Stimulated activated CD4-positive, alpha-beta T cell treated with anti-CD3 and anti-CD28 coated beads, Interleukin-1b, Interleukin-23, amount 100 ng/mL, for 1 hour (primary cell): ENCODE data around the gene SPRED2.
"Not testable (repeated sequence)": the region's sequence is repeated elsewhere in the genome, so short reads cannot be mapped to it uniquely, and the experiment has no call there.

ENCODE experiments used
- DNase-seq, 2 donors: peaks; one replicate each; pipeline ENCODE4 v3.0.0-alpha.2; 2020; ENCODE audit warnings: low read depth in 2 of 2

SPRED2 gene

DNA sequence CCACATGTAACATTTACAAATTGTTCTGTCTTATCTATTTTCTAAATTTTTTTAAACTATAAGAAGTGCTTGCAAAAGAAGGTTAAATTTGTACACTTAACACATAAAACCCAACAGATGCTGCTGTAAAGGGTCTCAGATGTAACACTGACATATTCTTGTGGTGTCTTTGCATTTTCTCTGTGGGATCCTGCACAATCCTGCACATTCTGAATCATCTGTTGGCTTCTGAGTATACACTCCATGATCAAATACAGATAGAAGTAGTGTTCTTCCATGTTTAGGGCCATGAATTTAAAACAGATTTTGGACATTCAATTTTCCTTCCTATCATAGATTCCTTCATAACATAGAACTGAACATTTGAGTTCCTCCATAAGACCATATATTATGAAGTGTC lies 89.0 kb downstream of the SPRED2 start:
- no peak for DNase-seq

DNA sequence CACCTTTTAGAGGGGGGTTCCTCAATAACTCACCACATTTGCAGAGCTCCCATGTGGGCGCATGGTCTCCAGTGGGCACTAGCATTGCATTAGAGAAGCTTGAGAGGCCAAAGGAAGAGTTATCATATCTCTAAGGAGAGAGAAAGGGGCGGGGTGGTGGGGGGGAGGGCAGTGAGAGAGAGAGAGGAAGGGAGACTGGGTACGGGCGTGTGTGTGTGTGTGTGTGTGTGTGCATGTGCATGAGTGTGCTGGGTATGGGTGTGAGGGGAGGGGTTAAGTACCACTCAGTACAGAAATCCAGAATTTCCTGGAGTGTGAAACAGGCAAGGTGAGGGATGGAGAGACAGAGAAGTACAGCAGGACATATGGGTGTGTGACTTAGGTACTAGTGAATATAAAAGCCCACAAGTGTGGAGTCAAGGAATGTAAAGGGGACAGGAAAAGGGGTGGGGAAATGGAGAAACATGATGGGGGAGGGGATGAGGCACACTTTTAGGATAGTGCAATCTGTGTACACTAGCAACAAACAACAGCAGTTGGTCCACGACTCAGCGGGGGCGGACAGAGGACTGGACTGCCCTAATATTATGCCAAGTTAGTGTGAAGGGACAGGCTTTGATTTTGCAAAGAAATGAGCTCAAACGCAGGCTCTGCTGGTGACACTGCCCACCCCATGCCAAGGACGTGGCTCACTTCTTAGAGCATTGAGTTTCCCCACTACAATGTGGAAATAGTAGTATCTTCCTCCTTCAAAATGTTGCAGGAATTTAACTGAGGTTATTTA lies 91.3 kb downstream of the SPRED2 start:
- DNase-seq = no peak

DNA sequence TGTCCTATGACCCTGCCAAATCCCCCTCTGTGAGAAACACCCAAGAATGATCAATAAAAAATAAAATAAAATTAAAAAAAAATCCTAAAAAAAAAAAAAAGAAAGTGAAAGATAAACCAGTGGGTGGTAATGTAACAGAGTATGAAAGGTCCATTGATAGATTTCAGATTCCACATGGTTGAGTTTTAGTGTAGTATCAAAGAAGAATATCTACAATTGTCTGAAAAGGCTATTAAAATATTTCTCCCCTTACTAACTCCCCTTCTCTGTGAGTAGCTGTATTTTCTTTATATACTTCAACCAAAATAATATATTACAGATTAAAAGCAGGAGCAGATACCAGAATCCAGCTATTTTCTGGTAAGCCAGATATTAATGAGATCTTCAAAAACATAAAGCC lies 92.8 kb downstream of the SPRED2 start:
- no peak for DNase-seq

DNA sequence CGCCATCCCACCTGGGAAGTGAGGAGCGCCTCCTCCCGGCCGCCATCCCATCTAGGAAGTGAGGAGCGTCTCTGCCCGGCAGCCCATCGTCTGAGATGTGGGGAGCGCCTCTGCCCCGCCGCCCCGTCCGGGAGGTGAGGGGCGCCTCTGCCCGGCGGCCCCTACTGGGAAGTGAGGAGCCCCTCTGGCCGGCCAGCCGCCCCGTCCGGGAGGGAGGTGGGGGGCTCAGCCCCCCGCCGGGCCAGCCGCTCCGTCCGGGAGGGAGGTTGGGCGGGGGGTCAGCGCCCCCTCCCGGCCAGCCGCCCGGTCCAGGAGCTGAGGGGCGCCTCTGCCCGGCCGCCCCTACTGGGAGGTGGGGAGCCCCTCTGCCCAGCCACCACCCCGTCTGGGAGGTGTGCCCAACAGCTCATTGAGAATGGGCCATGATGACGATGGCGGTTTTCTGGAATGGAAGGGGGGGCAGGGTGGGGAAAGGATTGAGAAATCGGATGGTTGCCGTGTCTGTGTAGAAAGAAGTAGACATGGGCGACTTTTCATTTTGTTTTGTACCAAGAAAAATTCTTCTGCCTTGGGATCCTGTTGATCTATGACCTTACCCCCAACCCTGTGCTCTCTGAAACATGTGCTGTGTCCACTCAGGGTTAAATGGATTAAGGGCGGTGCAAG lies 93.4 kb downstream of the SPRED2 start:
- DNase-seq = not testable (repeated sequence)

DNA sequence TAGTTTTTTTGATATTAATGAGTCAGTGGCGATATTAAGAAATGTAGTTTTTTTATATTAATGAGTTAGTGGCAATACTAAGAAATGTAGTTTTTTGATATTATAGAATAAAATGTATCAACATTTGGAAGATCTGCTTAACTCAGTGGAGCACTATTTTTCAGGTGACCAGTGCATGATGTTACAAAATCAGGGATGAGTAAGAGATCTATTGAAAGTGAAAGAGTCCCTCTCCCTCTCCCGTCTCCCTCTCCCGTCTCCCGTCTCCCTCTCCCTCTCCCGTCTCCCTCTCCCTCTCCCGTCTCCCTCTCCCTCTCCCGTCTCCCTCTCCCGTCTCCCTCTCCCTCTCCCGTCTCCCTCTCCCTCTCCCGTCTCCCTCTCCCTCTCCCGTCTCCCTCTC lies 94.5 kb downstream of the SPRED2 start:
- not testable (repeated sequence) for DNase-seq

DNA sequence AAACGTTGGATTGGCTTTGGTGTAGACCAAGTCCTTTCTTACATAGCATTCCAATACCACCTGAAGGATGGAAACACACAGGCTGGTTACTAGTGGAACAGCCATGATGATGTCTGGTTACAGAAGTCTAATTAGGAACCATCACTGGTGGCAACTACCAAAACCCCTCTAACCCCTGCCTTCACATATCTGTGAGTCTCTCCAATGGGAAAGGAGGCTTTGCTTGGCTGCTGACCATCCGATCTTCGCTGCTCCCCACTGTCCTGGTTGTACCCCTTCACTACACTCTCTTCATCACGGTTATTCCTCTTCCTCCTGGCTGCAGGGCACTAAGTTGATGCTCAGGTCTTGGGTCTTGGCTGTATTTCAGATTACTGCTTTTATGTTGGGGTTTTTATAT lies 97.7 kb downstream of the SPRED2 start:
- no peak for DNase-seq

DNA sequence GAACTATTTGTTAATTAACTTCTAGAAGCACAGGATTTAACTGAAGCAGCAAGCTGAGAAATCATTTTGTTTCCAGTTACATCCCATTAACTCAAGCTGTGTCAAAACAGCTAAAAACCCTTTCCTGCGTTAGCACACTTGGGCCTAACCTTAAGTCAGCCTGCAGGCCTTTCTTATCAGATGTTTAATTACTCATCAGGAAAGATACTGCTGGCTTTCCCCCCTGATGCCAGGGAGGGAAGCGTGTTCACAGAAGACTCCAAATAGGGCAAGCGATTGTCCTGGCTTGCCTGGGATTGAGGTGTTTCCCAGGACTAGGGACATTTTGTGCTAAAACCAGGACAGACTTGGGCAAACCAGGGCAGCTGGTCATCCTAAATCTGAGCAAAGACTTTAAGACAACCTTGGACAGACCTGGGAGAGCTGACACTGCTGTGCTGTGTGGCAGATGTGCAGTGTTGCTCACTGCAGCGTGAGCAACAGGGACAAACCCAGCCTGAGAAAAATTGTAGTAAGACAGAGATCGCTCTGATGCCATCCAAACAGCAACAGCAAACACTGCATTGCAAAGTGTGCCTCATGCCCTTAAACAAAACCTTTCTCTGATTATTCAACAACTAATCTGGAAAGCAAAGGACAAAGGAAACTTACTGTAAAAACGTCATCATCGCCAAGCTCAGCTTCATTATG lies 100.9 kb downstream of the SPRED2 start:
- DNase-seq = no peak

DNA sequence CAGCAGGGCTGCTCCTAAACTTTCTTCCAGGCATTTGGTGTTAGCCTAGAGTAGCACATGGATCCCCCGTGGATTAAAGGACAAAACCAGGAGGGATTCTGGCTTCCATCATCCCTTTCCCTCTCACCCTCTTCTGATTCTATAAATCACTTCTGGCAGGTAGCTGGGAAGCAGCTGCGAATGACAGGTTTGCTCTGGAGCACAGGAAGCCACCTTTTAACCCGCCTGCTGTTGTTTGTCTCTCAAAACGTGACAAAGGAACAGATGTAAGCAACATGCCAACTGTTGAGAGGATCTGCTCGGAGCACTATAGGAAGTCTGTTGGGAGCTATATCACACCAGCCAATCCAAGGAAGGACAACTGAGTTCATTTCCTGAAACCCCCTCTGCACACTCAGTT lies 102.9 kb downstream of the SPRED2 start:
- no peak for DNase-seq

DNA sequence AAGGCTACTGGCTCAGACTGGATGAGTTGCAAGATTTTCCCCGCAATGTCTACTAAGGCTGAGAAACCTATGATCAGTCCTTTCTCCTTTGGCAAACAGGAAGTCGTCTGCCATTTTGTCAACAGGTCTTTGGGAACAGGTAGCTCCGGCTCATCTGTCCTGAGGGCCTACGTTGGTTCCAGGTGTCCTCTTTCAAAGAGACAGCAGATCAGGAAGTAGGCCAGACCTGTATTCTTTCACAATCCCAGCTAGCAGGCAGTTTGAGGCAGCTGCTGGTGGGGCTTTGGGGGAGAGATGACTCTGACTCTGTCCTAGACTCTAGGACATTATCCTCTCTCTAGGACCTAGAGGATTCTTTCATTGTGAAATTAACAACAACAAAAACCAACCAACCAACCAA lies 106.1 kb downstream of the SPRED2 start:
- DNase-seq = no peak

DNA sequence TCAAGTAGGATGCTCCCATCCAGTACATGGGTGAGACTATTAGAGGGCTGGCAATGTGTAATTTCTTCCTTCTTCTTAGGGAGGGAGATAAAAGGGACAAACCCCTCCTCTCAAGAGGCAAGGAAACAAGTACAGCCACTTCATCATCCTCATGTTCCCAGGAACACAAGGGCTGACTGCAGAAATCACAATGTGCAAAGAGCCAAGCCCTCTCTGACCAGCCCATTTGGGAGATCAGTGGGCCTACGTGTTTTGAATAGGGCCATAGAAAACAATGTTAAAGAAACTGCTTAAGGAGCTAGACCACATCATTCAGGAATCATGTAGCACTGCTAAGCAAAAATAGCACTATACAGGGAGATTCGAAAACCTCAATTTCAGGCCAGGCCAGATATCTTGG lies 107.3 kb downstream of the SPRED2 start:
- DNase-seq = no peak

DNA sequence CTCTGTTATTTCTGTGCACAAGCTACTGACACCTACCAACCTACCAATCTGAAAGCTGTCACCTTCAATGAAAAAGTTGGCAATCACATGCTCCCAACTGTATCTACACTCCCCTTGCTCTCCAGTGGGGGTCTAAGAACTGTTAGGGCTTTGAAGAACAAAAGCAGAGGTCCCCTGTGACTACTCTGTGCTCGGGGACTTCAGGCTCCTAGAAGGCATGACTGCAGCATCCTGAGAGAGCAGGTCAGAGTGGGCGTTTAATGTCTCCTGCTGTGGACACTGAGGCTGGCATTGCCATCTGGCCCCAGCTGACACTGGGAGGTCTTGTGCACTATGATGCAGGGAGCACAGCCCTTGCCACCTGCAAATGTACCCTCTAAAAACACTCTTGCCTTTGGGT lies 111.5 kb downstream of the SPRED2 start:
- no peak for DNase-seq

DNA sequence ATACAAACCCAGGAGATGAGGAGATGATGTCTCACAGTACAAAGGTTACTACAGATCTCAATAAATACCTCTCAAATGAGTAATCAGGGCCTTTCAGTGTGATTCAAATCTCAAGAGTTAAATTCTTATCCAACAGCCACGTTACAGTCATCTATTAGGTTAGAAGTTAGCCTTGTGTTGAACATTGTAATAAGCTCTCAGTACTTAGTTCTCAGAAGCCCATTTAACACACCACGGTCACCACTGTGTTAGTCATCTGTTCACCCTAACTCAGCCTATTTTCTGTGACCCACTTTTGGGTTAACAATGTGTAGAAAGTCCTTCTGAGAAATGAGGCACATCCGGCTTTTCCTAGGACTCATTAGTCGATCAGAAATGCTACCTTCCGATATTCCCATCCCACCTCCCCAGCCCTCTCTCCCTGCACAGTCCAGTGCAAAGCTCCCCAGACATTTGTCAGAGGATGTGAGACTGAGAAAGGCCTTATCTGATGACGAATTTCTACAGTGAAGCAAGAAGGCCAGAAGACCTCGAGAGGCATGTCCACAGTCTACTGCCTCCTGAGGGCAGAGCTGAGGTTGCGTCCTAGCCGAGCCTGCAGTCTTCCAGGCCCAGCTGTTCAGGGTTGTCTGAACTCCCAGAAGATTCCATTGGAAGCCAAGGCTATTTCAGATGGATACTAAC lies 112.2 kb downstream of the SPRED2 start:
- DNase-seq = no peak

DNA sequence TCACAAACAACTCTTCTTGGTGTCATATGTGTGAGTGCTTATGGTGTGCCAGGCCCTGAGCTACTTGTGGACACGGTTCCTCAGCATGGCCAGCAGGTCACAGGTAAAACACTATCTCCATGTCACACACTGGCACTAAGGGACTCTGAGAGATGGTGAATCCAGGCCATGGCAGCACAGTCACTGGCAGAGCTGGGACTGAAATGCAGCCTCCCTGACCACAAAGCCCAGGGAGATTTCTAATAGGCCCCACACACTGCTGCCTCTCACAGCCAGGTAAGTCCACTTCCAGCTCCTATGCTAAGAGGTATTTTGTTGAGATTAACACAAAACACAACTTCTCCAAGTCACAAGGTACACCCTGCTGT lies 112.7 kb downstream of the SPRED2 start:
- DNase-seq = no peak

DNA sequence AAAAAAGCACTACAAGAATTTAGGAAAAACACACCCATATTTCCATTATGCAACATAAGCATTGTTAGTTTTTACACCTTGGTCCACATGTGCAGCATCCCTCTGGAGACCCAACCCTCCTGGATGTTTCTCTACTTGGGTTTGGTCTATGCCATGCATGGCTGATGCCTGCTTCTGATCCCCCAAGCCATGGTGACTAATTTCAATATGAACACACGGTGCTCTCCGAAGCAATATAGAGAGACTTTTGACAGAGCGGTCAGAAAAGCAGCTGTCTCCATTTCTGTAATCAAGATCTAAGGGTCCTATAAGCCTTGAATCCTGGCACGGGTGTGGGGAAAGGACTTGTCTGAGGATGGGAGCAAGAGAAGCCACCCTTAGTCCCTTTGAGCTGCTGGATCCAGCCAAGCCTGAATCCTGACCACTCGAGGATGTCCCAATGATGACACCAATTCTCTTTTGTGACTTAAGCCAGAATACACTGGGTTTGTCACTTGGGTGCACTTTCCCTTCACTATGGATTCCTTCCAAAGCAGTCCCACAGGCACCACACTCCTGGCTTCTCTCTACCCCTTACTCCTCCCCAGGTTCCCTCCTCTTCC lies 113.2 kb downstream of the SPRED2 start:
- no peak for DNase-seq

DNA sequence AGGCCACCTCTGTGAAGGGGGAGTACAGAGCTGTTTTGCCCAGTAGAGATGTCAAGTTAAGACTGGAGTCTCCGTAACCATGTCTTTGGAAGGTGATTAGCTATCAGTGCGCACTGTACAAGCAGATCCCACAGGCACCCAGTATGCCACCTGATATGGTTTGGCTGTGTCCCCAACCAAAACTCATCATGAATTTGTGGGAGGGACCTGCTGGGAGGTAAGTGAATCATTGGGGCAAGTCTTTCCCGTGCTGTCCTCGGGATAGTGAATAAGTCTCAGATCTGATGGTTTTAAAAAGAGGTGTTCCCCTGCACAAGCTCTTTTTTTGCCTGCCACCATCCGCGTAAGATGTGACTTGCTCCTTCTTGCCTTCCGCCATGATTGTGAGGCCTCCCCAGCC lies 114.6 kb downstream of the SPRED2 start:
- DNase-seq = no peak

DNA sequence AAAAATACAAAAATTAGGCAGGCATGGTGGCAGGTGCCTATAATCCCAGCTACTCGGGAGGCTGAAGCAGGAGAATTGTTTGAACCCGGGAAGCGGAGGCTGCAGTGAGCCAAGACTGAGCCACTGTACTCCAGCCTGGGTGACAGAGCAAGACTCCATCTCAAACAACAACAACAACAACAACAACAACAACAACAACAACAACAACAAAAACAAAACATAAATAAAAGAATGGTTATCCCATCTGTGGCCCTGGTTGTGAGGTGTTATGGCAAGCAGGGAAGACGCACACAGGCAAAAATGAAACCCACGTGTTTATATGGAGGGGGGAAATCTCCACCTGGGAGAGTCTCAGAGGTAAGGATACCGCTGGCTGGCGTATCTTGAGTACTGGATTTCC lies 115.0 kb downstream of the SPRED2 start:
- DNase-seq = not testable (repeated sequence)

DNA sequence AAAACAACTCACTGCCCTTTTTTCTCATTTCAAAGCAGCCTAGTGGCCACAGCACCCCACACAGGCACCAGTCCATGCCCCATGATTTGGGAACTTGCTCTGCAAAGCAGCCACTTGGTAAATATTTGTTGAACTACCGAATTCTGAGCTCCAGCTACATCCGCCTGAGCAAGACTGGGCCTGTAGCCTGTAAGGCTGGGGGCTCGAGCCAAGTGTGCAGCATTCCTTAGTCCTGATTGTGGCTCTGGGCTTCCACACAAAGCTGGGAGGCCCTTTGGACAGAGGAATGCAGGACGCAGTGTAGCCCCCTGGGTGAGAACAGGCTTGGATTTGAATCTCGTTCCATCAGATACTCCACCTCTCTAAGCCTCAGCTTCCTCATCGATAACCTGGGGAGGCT lies 116.3 kb downstream of the SPRED2 start:
- DNase-seq = no peak

DNA sequence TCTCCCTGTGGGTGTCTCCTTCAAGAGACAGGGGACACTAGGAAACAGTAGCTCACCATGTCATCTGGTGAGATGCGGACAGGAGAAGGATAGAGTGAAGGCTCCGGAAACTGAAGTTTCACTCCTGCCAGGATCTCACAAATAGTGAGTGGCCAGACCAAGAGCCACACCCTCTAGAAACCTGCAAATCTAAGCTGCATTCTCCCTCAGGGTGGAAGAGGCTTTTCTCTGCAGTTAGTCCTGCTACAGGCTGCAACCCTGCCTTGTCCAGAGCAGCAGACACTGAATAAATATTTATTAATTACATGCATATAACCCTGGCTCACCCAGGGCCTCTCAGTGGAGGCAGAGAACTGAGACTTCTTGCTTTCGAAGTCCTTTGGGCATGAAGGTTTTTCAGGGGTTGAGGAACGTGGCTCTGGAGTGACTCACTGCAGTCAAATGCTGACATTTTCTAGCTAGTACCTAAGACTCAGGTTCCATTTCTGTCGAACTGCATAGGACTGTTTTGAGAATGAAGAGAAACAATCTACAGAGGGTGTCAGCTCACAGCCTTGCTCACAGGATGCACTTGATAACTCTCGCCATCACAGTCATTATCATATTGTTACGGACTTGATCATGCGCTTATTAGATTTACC lies 117.5 kb downstream of the SPRED2 start:
- no peak for DNase-seq

DNA sequence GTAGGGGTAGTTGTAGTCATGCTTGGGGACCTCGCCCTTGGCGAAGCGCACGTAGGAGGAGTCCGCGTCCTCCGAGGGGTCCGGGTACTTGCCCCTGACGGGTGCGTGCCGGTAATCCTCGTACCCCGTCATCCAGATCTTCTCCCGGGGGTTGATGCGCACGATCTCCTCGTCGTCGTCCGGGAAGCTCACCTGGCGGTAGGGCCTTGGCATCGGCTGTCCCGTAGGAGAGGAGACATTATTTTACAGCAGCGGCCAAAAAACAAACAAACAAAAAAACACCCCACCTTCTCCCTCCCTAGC lies 118.5 kb downstream of the SPRED2 start:
- no peak for DNase-seq

DNA sequence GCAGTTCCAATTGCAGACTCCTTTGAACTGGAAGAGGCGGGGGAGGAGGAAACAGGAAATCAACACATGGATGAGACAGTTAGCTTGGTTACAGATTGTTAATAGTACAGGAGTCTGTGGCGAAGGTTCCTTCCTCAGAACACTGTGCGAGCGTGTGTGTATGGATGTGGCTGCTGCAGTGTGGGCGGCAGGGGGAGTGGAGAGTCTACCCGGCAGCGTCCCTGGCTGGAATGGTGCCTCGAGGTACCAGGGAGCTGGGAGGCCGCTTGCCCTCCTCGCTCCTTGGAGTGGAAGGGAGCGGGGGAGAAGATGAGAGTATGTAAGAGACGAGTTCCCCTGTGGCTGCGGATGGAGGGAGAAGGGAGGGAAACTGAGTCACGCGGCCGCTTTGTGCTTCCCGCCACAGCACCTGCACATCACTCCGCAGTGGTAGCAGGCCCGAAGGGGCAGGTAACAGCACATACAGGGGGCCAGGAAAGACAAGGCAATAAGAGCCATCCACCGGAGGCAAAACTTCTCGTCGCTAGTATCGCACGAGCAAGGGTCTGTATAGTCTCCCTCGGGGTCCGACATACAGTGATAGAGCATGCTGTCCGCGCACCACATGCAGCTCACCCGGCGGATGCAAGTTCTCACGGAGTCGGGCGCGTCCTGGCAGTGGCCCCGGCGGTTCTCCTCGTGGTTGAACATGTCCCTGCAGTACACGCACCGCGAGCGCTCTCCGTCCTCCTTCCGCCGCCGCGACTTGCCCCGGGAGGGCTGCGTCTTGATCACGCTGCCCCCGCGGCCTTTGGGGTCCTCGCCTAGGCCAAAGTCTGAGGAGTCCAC lies 119.1 kb downstream of the SPRED2 start:
- no peak for DNase-seq

DNA sequence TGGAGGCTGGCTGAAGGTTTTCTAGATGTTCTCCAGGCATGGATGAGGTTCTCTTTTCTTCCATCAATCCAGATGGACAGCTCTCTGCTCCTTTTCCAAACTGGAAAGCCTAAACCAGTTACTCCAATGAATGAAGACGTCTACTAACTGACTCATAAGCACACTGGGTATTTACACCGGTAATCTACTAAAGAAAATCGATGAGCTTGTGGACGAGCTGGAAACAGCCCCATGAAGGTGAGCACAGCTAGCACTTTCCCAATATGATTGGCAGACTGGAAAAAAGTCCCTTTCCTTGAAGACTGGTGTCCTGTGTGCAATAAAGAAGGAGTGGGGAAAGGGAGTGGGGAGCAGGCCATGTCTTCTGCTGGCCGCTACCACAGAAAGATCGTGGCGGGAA lies 120.8 kb downstream of the SPRED2 start:
- DNase-seq = no peak
